Measurements from ENCODE around the gene UQCC3. TPM values are rescaled to one million over a fixed set of nuclear protein-coding genes. Genes with fewer than 3 reads are reported as not detected.
"Not testable (repeated sequence)": the region's sequence is repeated elsewhere in the genome, so short reads cannot be mapped to it uniquely, and the experiment has no call there.

Gene UQCC3
- total and polyA plus RNA-seq, 8 donors: 4.2 to 49.8 (median 18.6) TPM

GRCh38 chr11:62647609-62648005, 23.9 kb upstream of the UQCC3 start:
- 77 to 85% (median 81%) methylated on average over 3 to 6 of the region's 6 CpGs for WGBS, 5 donors
- H3K27ac ChIP-seq: no peak overlapping the region
- peaks cover 39 to 54% (median 48%) of the 10 kb centered on the region in 4 donors for H3K36me3 ChIP-seq
- H3K4me3 ChIP-seq: no peak overlapping the region
- no peaks in the 10 kb centered on the region for H3K9me3 ChIP-seq
- intact Hi-C loops (cut with DNase I; ENCODE audit: low total_unique reads): no loop called here
- no peaks in the 10 kb centered on the region for H3K27me3 ChIP-seq
- H3K4me1 ChIP-seq: peaks cover 34 to 63% (median 50%) of the 10 kb centered on the region in 4 donors
- no peak for DNase-seq
- TF ChIP-seq POLR2A (IDR thresholded peaks at IDR 0.05): no peak
- no peak for TF ChIP-seq POLR2AphosphoS5 (IDR thresholded peaks at IDR 0.05)

DNA sequence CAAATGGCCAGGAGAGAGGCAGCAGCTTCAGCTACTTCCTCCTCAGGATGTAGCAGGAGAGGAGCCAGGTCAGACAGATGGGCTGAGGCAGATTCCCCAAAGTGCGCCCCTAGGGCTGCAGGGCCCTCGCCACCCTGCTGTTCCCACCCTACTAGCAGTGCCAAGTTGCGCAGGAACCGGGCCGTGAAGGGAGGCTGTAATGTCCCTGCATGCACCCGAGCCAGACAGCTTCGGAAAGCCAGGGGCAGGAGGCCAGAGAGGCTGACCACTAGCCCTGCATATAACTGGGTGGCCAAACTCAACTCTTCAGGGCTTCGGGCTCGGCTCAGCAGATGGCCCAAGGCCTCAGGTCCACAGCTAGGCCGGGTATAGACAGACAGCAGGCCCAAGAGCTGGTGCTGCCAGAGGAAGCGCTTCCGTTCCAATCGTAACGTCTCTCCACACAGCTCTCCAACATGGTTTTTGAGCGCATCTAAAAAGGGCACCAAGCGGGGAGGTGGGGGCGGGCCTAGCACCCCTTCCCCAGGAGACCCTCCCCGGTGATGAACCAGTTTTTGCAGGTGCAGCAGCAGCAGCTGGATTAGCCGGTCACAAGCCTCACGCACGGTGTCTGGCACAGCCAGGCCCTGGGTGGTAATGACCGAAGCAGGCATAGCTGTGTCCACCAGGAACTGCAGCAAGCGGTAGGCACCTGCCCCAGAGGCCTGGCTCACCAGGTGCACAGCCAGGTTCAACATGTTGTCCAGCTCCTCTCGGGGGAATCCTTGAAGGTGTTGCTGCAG, 23.1 kb upstream of the UQCC3 start:
- H3K4me3 ChIP-seq: no peak overlapping the region
- DNase-seq: no peak
- intact Hi-C loops (cut with DNase I; ENCODE audit: low total_unique reads): no loop called here
- no peak overlapping the region for H3K27ac ChIP-seq
- peaks cover 34 to 61% (median 52%) of the 10 kb centered on the region in 4 donors for H3K4me1 ChIP-seq
- H3K9me3 ChIP-seq: no peaks in the 10 kb centered on the region
- H3K36me3 ChIP-seq: peaks cover 31 to 46% (median 41%) of the 10 kb centered on the region in 4 donors
- no peaks in the 10 kb centered on the region for H3K27me3 ChIP-seq
- no peak for TF ChIP-seq EP300 (IDR thresholded peaks at IDR 0.05)
- no peak for TF ChIP-seq POLR2AphosphoS5 (IDR thresholded peaks at IDR 0.05)
- TF ChIP-seq, protein P1, sequence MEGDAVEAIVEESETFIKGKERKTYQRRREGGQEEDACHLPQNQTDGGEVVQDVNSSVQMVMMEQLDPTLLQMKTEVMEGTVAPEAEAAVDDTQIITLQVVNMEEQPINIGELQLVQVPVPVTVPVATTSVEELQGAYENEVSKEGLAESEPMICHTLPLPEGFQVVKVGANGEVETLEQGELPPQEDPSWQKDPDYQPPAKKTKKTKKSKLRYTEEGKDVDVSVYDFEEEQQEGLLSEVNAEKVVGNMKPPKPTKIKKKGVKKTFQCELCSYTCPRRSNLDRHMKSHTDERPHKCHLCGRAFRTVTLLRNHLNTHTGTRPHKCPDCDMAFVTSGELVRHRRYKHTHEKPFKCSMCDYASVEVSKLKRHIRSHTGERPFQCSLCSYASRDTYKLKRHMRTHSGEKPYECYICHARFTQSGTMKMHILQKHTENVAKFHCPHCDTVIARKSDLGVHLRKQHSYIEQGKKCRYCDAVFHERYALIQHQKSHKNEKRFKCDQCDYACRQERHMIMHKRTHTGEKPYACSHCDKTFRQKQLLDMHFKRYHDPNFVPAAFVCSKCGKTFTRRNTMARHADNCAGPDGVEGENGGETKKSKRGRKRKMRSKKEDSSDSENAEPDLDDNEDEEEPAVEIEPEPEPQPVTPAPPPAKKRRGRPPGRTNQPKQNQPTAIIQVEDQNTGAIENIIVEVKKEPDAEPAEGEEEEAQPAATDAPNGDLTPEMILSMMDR (IDR thresholded peaks at IDR 0.05): no peak
- 89 to 95% (median 95%) methylated on average over 20 to 24 of the region's 24 CpGs for WGBS, 5 donors

- Histone ChIP-seq H3K27me3 (no peaks in the 10 kb centered on the region), H3K4me1 (peaks cover 34 to 59% (median 52%) of the 10 kb centered on the region in 4 donors), H3K4me3 (no peak overlapping the region), H3K27ac (no peak overlapping the region), H3K36me3 (peaks cover 26 to 40% (median 35%) of the 10 kb centered on the region in 4 donors), H3K9me3 (no peaks in the 10 kb centered on the region)
- 87 to 91% (median 90%) methylated on average over 9 to 11 of the region's 11 CpGs for WGBS, 5 donors
- TF ChIP-seq EP300 (IDR thresholded peaks at IDR 0.05): no peak
- intact Hi-C loops (cut with DNase I; ENCODE audit: low total_unique reads): no loop called here
- no peak for DNase-seq
Measured at GRCh38 chr11:62648967-62649364, 22.5 kb upstream of the UQCC3 start.

DNA sequence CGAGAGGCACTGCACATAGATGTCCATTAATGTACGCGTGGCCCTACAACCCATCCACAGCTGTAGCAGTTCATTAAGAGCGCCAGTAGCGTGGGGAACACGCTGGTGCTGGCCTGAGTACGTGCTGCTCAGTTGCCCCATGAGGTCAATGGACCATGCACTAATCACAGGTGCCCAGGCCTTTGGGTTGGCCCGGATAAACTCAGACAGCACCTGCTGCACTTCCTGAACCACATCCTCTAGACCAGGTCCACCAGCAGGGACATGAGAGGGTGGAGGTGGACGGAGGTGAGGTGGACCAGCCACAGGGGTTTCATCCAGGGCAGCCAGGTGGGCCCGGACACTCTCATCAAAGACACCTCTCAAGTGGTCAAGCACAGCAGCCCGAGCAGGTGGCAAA, 22.0 kb upstream of the UQCC3 start:
- peaks cover 21 to 35% (median 30%) of the 10 kb centered on the region in 4 donors for H3K36me3 ChIP-seq
- TF ChIP-seq POLR2AphosphoS5 (IDR thresholded peaks at IDR 0.05) (no peak), POLR2A (IDR thresholded peaks at IDR 0.05) (no peak), EP300 (IDR thresholded peaks at IDR 0.05) (no peak)
- TF ChIP-seq, protein P1 (IDR thresholded peaks at IDR 0.05): no peak
- H3K27ac ChIP-seq: no peak overlapping the region
- no peak overlapping the region for H3K4me3 ChIP-seq
- H3K27me3 ChIP-seq: no peaks in the 10 kb centered on the region
- H3K4me1 ChIP-seq: peaks cover 34 to 55% (median 49%) of the 10 kb centered on the region in 4 donors
- intact Hi-C loops (cut with DNase I; ENCODE audit: low total_unique reads): no loop called here
- no peaks in the 10 kb centered on the region for H3K9me3 ChIP-seq
- 83 to 91% (median 90%) methylated on average over 9 to 11 of the region's 11 CpGs for WGBS, 5 donors
- DNase-seq: no peak

DNA sequence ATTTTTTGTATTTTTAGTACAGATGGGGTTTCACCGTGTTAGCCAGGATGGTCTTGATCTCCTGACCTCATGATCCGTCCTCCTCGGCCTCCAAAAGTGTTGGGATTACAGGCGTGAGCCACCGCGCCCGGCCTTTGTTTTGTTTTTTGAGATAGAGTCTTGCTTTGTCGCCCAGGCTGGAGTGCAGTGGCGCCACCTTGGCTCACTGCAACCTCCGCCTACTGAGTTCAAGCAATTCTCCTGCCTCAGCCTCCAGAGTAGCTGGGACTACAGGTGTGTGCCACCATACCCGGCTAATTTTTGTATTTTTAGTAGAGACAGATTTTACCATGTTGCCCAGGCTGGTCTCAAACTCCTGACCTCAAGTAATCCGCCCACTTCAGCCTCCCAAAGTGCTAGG, 21.2 kb upstream of the UQCC3 start:
- peaks cover 21 to 31% (median 28%) of the 10 kb centered on the region in 4 donors for H3K36me3 ChIP-seq
- peaks cover 27 to 50% (median 41%) of the 10 kb centered on the region in 4 donors for H3K4me1 ChIP-seq
- DNase-seq; H3K4me3 ChIP-seq; H3K9me3 ChIP-seq; H3K27me3 ChIP-seq; H3K27ac ChIP-seq; intact Hi-C loops (cut with DNase I; ENCODE audit: low total_unique reads): not testable (repeated sequence)
- 90 to 92% (median 90%) methylated on average over 12 of the region's 12 CpGs for WGBS, 5 donors
